HG02588 (cell line): ENCODE measurements around the gene MRPS2.

Experiments
- ATAC-seq: cut with Tn5 transposase; IDR thresholded peaks from one replicate; pipeline ENCODE4 v1.9.1; 2021; ENCODE audit warnings: mild to moderate bottlenecking, moderate library complexity; ENCODE audit not compliant: unreplicated experiment

Gene MRPS2

GRCh38 chr9:135480071-135480939, 20.2 kb upstream of the MRPS2 start:
- no peak for ATAC-seq

DNA sequence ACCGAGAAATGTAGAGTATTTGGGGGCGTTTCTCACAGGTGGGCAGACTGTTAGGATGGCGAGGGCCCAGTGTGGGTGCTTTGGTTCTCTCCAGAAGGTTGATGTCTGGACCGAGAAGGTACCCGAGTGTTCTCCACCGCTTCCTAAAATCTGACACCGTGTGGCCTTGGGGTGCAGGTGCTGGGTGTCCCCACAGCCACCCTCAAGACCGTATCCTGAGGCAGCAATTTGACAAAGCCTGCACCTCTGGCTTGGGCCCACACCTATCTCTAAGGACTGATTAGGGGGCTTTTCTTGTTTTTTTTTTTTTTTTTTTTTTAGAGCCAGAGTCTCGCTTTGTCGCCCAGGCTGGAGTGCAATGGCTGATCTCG, 19.6 kb upstream of the MRPS2 start:
- ATAC-seq: no peak

GRCh38 chr9:135482015-135482754, 18.3 kb upstream of the MRPS2 start:
- ATAC-seq: no peak

- no peak for ATAC-seq
These were observed 15.8 kb upstream of the MRPS2 start for GRCh38 chr9:135484460-135485277.

DNA sequence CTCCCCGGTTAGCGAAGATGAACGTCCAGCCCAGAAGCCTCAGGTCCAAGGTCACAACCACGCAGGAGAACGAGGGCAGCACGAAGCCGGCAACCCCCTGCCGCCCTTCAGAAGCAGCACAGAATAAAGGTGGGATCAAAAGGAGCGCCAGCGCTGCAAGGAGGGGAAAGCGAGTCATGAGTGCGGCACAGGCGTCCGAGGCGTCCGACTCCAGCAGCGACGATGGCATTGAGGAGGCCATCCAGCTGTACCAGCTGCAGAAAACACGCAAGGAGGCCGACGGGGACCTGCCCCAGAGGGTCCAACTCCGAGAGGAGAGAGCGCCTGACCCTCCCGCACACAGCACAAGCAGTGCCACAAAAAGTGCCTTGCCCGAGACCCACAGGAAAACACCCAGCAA, 15.1 kb upstream of the MRPS2 start:
- ATAC-seq: no peak

DNA sequence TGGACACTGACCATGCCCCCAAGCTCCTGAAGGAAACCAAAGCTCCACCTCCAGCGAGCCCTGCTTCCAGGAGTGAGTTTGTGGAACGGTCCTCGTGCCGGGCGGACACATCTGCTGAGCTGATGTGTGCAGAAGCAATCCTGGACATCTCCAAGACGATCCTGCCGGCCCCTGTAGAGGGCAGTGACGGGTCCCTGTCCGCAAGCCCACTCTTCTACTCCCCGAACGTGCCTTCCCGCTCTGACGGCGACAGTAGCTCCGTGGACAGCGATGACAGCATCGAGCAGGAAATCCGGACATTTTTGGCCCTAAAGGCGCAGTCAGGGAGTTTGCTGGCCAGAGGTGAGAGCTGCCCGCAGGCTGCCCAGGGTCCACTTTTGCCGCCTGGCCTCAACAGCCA, 14.7 kb upstream of the MRPS2 start:
- no peak for ATAC-seq

GRCh38 chr9:135486267-135487065, 14.0 kb upstream of the MRPS2 start:
- ATAC-seq: no peak

GRCh38 chr9:135487281-135488012, 13.0 kb upstream of the MRPS2 start:
- ATAC-seq: no peak

DNA sequence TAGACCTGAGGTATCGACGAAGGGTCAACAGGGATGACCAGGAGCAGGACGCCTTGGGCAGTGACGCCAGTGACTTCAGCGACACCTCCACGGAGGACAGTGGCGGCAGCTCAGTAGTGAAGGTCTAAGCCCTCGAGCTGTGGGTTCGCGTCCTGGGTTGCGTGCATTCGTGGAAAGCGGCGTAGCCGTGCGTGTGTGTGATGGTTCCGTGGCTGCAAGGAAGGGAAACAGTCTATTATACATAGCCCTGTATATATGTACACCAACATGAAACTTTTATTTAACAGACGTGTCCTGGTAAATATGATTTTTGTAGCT, 12.5 kb upstream of the MRPS2 start:
- no peak for ATAC-seq

DNA sequence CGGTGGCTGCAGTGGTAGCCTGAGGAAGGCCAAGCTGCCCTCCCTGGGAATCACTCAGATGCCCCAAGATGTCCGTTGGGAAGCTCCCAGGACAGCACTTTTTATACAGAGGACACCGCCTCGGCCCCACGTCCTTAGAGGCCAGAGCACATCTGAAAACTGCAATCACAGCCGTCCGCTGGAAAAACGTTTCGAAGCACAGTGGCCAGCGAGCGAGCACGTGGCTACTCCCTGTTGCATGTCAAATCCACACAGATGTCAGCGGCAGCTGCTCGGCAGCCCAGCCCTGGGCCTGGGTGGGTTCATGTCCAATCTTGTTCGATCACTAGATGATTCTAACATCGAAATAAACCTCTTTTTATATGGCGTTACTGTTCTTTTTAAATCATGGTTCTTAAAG, 12.0 kb upstream of the MRPS2 start:
- no peak for ATAC-seq

- no peak for ATAC-seq
These were observed 11.1 kb upstream of the MRPS2 start for GRCh38 chr9:135489188-135489906.

DNA sequence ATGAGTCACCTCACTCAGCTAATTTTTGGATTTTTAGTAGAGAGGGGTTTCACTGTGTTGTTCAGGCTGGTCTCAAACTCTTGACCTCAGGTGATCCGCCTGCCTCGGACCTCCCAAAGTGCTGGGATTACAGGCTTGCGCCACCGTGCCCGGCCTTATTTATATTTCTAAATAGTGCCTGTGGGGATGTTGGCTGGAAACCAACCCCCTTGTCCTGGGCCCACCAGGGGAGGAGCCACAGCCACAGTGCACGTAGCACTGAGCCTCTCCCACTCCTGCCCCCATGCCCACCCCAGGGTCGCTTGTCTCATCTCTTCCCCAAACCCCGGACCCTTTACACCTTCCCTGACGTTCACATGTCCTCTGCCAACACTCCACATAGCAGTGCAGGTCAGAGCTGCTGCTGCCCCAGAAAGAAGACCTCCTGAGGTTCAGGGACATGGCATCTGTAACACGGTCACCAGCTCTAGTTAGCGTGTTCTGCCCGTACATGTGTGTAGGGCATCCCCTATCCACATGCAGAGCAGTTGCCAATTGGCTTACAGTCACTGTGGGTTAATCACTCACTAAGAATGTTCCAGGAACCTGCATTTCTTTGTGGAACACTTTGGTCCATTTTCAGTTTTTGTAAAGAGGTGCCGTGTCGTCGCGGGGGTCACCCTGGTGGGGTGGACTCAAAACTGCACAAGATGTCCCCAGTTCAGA, 10.2 kb upstream of the MRPS2 start:
- ATAC-seq: no peak

DNA sequence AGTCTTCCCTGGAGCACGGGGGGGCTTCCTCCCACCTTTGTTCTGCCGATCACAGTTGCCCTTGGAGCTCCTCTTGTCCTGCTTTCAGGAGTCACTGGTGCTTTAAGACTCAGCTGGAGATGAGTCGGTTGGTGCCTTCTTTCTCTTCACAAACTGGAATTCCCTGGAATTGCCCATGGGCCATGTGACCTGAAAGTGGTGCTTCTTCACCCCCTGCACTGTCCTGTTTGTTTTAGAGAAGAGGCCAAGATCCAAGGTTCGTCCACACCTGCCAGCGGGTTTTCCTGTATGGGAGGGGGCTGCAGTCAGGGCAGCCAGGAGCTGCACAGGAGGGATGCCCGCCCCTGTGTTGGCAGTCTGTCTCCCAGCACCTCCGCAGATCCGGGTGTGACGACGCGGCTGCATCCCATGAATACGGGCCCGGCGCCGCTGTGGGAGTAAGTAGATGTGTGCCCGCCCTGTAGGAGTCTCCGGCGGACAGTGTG, 9.5 kb upstream of the MRPS2 start:
- no peak for ATAC-seq

GRCh38 chr9:135491764-135492163, 8.7 kb upstream of the MRPS2 start:
- no peak for ATAC-seq

- ATAC-seq: no peak
These were observed 7.4 kb upstream of the MRPS2 start for GRCh38 chr9:135492886-135493669.

DNA sequence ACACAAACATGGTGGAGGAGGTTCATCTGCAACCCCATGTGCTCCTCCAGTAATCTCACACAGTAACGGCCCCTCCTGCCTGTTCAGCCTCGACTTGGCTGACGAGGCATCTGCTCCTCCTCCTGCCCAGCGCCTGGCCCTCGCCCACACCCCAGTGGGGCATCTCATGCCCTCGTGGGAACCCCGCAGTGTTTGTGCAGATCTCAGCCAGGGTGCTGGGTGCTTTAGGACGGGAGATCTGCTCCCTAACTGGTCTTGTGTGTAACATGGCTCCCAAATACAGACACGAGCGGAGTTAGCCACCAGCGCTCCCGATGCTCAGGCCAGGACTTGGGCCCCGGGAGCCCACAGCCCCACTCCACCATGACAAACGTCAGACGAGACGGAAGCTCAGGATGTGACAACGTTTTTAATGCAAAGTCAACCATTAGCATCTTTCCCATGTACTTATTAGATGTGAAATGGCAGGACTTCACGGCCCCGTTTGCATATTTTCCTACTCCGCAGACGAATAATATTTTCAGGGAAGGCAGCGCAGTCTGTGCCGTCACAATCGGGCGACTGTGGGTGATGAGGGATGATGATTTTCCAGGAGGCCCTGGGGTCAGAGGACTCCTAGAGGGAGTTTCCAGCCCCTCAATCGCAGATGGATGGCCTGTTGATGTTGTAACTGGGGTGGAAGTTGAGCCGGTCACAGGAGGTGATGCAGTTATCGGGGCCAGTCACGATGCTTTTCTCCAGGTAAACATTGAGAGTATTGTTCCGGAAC, 5.5 kb upstream of the MRPS2 start:
- ATAC-seq: no peak
